GM21515 (cell line): ENCODE measurements around the gene ESYT2.
A peak's percentile ranks its signal among the peaks of the same experiment; 100 is the strongest.
"Not testable (repeated sequence)": the region's sequence is repeated elsewhere in the genome, so short reads cannot be mapped to it uniquely, and the experiment has no call there.

ENCODE experiments used
- ATAC-seq: cut with Tn5 transposase; IDR thresholded peaks from one replicate; pipeline ENCODE4 v1.9.1; 2021; ENCODE audit not compliant: unreplicated experiment

Gene ESYT2

GRCh38 chr7:158702196-158702595, 127.1 kb downstream of the ESYT2 start:
- ATAC-seq: no peak

GRCh38 chr7:158700008-158700407, 129.3 kb downstream of the ESYT2 start:
- ATAC-seq: no peak

- no peak for ATAC-seq
These were observed 130.0 kb downstream of the ESYT2 start for GRCh38 chr7:158699341-158699740.

- no peak for ATAC-seq
These were observed 130.6 kb downstream of the ESYT2 start for GRCh38 chr7:158698657-158699195.

- not testable (repeated sequence) for ATAC-seq
These were observed 131.7 kb downstream of the ESYT2 start for GRCh38 chr7:158697597-158697996.

- ATAC-seq: peak; percentile 69
These were observed 133.4 kb downstream of the ESYT2 start for GRCh38 chr7:158695726-158696452.

GRCh38 chr7:158695056-158695455, 134.3 kb downstream of the ESYT2 start:
- ATAC-seq: no peak

- ATAC-seq: no peak
These were observed 134.7 kb downstream of the ESYT2 start for GRCh38 chr7:158694650-158695049.

GRCh38 chr7:158689488-158689887, 139.8 kb downstream of the ESYT2 start:
- ATAC-seq: no peak

GRCh38 chr7:158687406-158687805, 141.9 kb downstream of the ESYT2 start:
- no peak for ATAC-seq

- ATAC-seq: no peak
These were observed 143.6 kb downstream of the ESYT2 start for GRCh38 chr7:158685693-158686092.

GRCh38 chr7:158684329-158684728, 145.0 kb downstream of the ESYT2 start:
- ATAC-seq: no peak

GRCh38 chr7:158683541-158683940, 145.8 kb downstream of the ESYT2 start:
- ATAC-seq: no peak

GRCh38 chr7:158682456-158682855, 146.9 kb downstream of the ESYT2 start:
- ATAC-seq: no peak
